IMR-90 (cell line): Measurements from ENCODE around the gene PEX10. TPM values are rescaled to one million over a fixed set of nuclear protein-coding genes. Genes with fewer than 3 reads are reported as not detected.
"Not testable (repeated sequence)": the region's sequence is repeated elsewhere in the genome, so short reads cannot be mapped to it uniquely, and the experiment has no call there.

ENCODE experiments used
- ATAC-seq: fragments of 200-7000 bp; cut with Tn5 transposase; 2 replicates; pipeline ENCODE4 v1.9.1; 2020; ENCODE audit warnings: low read depth, mild to moderate bottlenecking, moderate library complexity
- BruUV-seq: library from RNA; stranded (reverse); fragments of 400-500 nt; replicated peaks from 2 replicates; lab custom pipeline; 2021; lab: Mats Ljungman, UMichigan
- CTCF ChIA-PET: fragments of 300-600 bp; formaldehyde crosslinking; extraction: SDS; loops from one replicate; lab custom pipeline; 2021; ENCODE audit warnings: antibody characterized with exemption; lab: Yijun Ruan, JAX
- POLR2A ChIA-PET: fragments of 300-600 bp; sonication (Branson Sonifier 250); formaldehyde crosslinking; loops from one replicate; lab custom pipeline; 2022; ENCODE audit warnings: antibody characterized with exemption; ENCODE audit not compliant: unreplicated experiment; lab: Charles Lee
- DNase-seq: peaks from one replicate; pipeline ENCODE4 v3.0.0; 2013
- H2AFZ ChIP-seq: replicated peaks from 2 replicates; pipeline ENCODE3; 2013; ENCODE audit warnings: low read length, mild to moderate bottlenecking; ENCODE audit not compliant: poor library complexity
- H2AK5ac ChIP-seq: 2 replicates; pipeline ENCODE4 v1.6.1; 2013; ENCODE audit warnings: low read depth, low read length, inconsistent platforms
- H2AK9ac ChIP-seq: replicated peaks from 2 replicates; pipeline ENCODE3; 2013; ENCODE audit warnings: mild to moderate bottlenecking, low read depth, low read length, moderate library complexity; ENCODE audit not compliant: poor library complexity
- H2BK120ac ChIP-seq: 2 replicates; pipeline ENCODE4 v1.6.1; 2013; ENCODE audit warnings: low read depth, low read length, inconsistent platforms
- H2BK15ac ChIP-seq: 3 replicates; pipeline ENCODE4 v1.6.1; 2013; ENCODE audit warnings: low read depth, low read length, inconsistent platforms
- H2BK20ac ChIP-seq: 2 replicates; pipeline ENCODE4 v1.6.1; 2013; ENCODE audit warnings: low read depth, mild to moderate bottlenecking, inconsistent platforms, low read length, moderate library complexity
- H2BK5ac ChIP-seq: 2 replicates; pipeline ENCODE4 v1.6.1; 2013; ENCODE audit warnings: mild to moderate bottlenecking, low read depth, low read length, inconsistent platforms; ENCODE audit not compliant: poor library complexity, severe bottlenecking
- H3K14ac ChIP-seq: replicated peaks from 2 replicates; pipeline ENCODE4 v1.6.1; 2013; ENCODE audit warnings: low read depth, low read length, inconsistent platforms
- H3K18ac ChIP-seq: 2 replicates; pipeline ENCODE4 v1.6.1; 2013; ENCODE audit warnings: low read depth, low read length, control low read depth
- H3K23ac ChIP-seq: 2 replicates; pipeline ENCODE4 v1.6.1; 2013; ENCODE audit warnings: low read depth, low read length, inconsistent platforms
- H3K27ac ChIP-seq: 2 replicates; pipeline ENCODE4 v1.5.1; 2013; ENCODE audit warnings: mild to moderate bottlenecking, control low read depth, low read length; ENCODE audit not compliant: insufficient read depth
- H3K27me3 ChIP-seq: 2 replicates; pipeline ENCODE4 v1.6.1; 2013; ENCODE audit warnings: low read length; ENCODE audit not compliant: control insufficient read depth, insufficient read depth
- H3K36me3 ChIP-seq: 2 replicates; pipeline ENCODE4 v1.6.1; 2013; ENCODE audit warnings: low read length, mixed read lengths; ENCODE audit not compliant: control insufficient read depth, insufficient read depth
- H3K4ac ChIP-seq: 2 replicates; pipeline ENCODE4 v1.6.1; 2013; ENCODE audit warnings: low read depth, low read length, inconsistent platforms
- H3K4me1 ChIP-seq: 2 replicates; pipeline ENCODE4 v1.6.1; 2013; ENCODE audit warnings: low read length, mixed read lengths; ENCODE audit not compliant: control insufficient read depth, insufficient read depth
- H3K4me2 ChIP-seq: 2 replicates; pipeline ENCODE4 v1.6.1; 2013; ENCODE audit warnings: low read depth, mild to moderate bottlenecking, control low read depth, low read length, moderate library complexity
- H3K4me3 ChIP-seq: 2 replicates; pipeline ENCODE4 v1.5.1; 2013; ENCODE audit warnings: low read depth, mild to moderate bottlenecking, control low read depth, low read length, moderate library complexity; ENCODE audit not compliant: insufficient read depth
- H3K56ac ChIP-seq: 2 replicates; pipeline ENCODE4 v1.6.1; 2013; ENCODE audit warnings: low read length, inconsistent platforms; ENCODE audit not compliant: insufficient read depth; ENCODE audit errors: extremely low read depth
- H3K79me1 ChIP-seq, 2 experiments: 2 replicates each; pipeline ENCODE4 v1.6.1; 2013; ENCODE audit warnings: low read length in 2 of 2, inconsistent platforms in 1 of 2, low read depth in 1 of 2
- H3K9ac ChIP-seq: 2 replicates; pipeline ENCODE4 v1.6.1; 2013; ENCODE audit warnings: low read depth, low read length, control low read depth
- H3K9me1 ChIP-seq: 2 replicates; pipeline ENCODE4 v1.6.1; 2013; ENCODE audit warnings: low read length, inconsistent platforms; ENCODE audit not compliant: insufficient read depth
- H3K9me3 ChIP-seq: 2 replicates; pipeline ENCODE4 v1.6.1; 2013; ENCODE audit warnings: low read length; ENCODE audit not compliant: control insufficient read depth, insufficient read depth
- H4K20me1 ChIP-seq: 2 replicates; pipeline ENCODE4 v1.6.1; 2013; ENCODE audit warnings: low read length, inconsistent platforms; ENCODE audit not compliant: insufficient read depth
- H4K5ac ChIP-seq: 2 replicates; pipeline ENCODE4 v1.6.1; 2013; ENCODE audit warnings: mild to moderate bottlenecking, low read depth, low read length, control low read depth
- H4K8ac ChIP-seq, 2 experiments: 2 replicates each; pipeline ENCODE4 v1.6.1; 2013; ENCODE audit warnings: low read depth in 2 of 2, low read length in 2 of 2, control low read depth in 1 of 2, inconsistent platforms in 1 of 2
- H4K91ac ChIP-seq: 2 replicates; pipeline ENCODE4 v1.6.1; 2013; ENCODE audit warnings: low read depth, low read length, inconsistent platforms; ENCODE audit not compliant: insufficient read depth
- WGBS, 2 experiments: methylation state at CpG; one replicate each; pipeline versions ENCODE4 v1.1.5 to v1.1.7; 2013; ENCODE audit warnings: missing lambda C conversion rate in 2 of 2; ENCODE audit not compliant: insufficient read length in 1 of 2; ENCODE audit errors: extremely low coverage in 2 of 2; 5-methylcytosine and 5-hydroxymethylcytosine counted together
- dilution Hi-C: fragments of 300-500 bp; cut with HindIII; formaldehyde crosslinking; loops from one replicate; pipeline ENCODE4 v1.14.3; 2018; ENCODE audit warnings: low sequenced_read_pairs; ENCODE audit not compliant: unreplicated experiment
- in situ Hi-C: fragments of 300-500 bp; cut with MboI; formaldehyde crosslinking; loops from 3 replicates; pipeline ENCODE4 v1.14.3; 2019; ENCODE audit warnings: low sequenced_read_pairs, inconsistent platforms, mixed read lengths
- intact Hi-C: fragments of 100-400 bp; cut with micrococcal nuclease; formaldehyde crosslinking; loops from 2 replicates; pipeline ENCODE4 v1.10.0; 2022
- polyA plus RNA-seq, 3 experiments: library from polyadenylated mRNA; depleted of rRNA; stranded (reverse); fragments of >200 nt; gene quantifications; 2 replicates each; pipeline ENCODE4 v1.2.3, GENCODE V29; 2012; ENCODE audit warnings: low replicate concordance in 1 of 3
- total RNA-seq: library from RNA; depleted of rRNA; stranded (reverse); fragments of >200 nt; gene quantifications from 2 replicates; pipeline ENCODE4 v1.2.3, GENCODE V29; 2012

The PEX10 gene
- total and polyA plus RNA-seq, 2 of the 4 experiments (the other 2 are of a cell fraction) = 16.9 to 19.7 TPM

DNA sequence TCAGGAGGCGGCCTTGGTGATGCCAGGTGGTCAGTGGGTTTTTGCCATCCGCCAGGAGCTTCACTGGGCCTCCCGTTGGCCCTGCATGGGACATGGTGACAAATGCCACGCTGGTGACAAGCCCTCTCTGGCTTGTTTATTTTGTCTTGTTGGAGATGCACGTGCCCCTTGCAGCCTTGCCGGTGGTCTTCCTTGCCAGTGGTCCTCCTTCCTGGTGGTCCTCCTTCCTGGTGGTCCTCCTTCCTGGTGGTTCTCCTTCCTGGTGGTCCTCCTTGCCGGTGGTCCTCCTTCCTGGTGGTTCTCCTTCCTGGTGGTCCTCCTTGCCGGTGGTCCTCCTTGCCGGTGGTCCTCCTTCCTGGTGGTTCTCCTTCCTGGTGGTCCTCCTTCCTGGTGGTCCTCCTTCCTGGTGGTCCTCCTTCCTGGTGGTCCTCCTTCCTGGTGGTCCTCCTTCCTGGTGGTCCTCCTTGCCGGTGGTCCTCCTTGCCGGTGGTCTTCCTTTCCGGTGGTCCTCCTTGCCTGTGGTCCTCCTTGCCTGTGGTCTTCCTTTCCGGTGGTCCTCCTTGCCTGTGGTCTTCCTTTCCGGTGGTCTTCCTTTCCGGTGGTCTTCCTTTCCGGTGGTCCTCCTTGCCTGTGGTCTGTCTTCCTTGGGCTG is 46.9 kb upstream of the PEX10 start:
- H3K56ac ChIP-seq, H3K14ac ChIP-seq, H2AFZ ChIP-seq, H3K9me3 ChIP-seq, H3K36me3 ChIP-seq, H2AK9ac ChIP-seq, H3K18ac ChIP-seq, H3K27ac ChIP-seq, POLR2A ChIA-PET, H2BK5ac ChIP-seq, H3K4ac ChIP-seq, H3K79me1 ChIP-seq, H4K20me1 ChIP-seq, H3K4me3 ChIP-seq, H2AK5ac ChIP-seq, H4K5ac ChIP-seq, ATAC-seq, H3K4me1 ChIP-seq, H3K9ac ChIP-seq, in situ Hi-C loops, H2BK20ac ChIP-seq, DNase-seq, dilution Hi-C loops, H3K23ac ChIP-seq, H4K91ac ChIP-seq, H2BK15ac ChIP-seq, H3K9me1 ChIP-seq, H4K8ac ChIP-seq, H2BK120ac ChIP-seq, BruUV-seq, H3K4me2 ChIP-seq: not testable (repeated sequence)
- intact Hi-C loops = loop anchor here (1.0 kb wide), 1 partner anchor 87 kb away; no protein-coding TSS in a partner anchor
- CTCF ChIA-PET = interaction anchor here (0.7 kb wide), 1 partner anchor 843 kb away, joined by 3 read pairs; no protein-coding TSS in a partner anchor
- peaks cover 20% of the 10 kb centered on the region for H3K27me3 ChIP-seq
- 43% methylated on average over 4 of the region's 16 CpGs; no CpG with 5 or more reads in 1 of the 2 experiments for WGBS, 2 experiments
